CD1c-positive myeloid dendritic cell (primary cell): Measurements from ENCODE around the gene NAALADL2.
"Not testable (repeated sequence)": the region's sequence is repeated elsewhere in the genome, so short reads cannot be mapped to it uniquely, and the experiment has no call there.

Experiments
- DNase-seq: peaks from one replicate; pipeline ENCODE4 v3.0.0-alpha.2; 2016; ENCODE audit errors: extremely low spot score

The NAALADL2 gene

GRCh38 chr3:175129571-175129970 is 270.4 kb downstream of the NAALADL2 start:
- DNase-seq: no peak

- not testable (repeated sequence) for DNase-seq
Observed at GRCh38 chr3:175131866-175132265, 272.7 kb downstream of the NAALADL2 start.

- not testable (repeated sequence) for DNase-seq
Observed at GRCh38 chr3:175132706-175133105, 273.6 kb downstream of the NAALADL2 start.

- DNase-seq: no peak
Observed at GRCh38 chr3:175144368-175144767, 285.2 kb downstream of the NAALADL2 start.

- no peak for DNase-seq
Observed at GRCh38 chr3:175146258-175146657, 287.1 kb downstream of the NAALADL2 start.

- no peak for DNase-seq
Observed at GRCh38 chr3:175149675-175150074, 290.5 kb downstream of the NAALADL2 start.

- no peak for DNase-seq
Observed at GRCh38 chr3:175150812-175151401, 291.8 kb downstream of the NAALADL2 start.

GRCh38 chr3:175153595-175153994 is 294.5 kb downstream of the NAALADL2 start:
- no peak for DNase-seq

- no peak for DNase-seq
Observed at GRCh38 chr3:175155172-175155571, 296.0 kb downstream of the NAALADL2 start.

GRCh38 chr3:175159202-175159601 is 300.1 kb downstream of the NAALADL2 start:
- no peak for DNase-seq

GRCh38 chr3:175161291-175161690 is 302.2 kb downstream of the NAALADL2 start:
- DNase-seq: no peak

- no peak for DNase-seq
Observed at GRCh38 chr3:175163686-175164085, 304.6 kb downstream of the NAALADL2 start.

GRCh38 chr3:175173117-175173516 is 314.0 kb downstream of the NAALADL2 start:
- DNase-seq: not testable (repeated sequence)

GRCh38 chr3:175176556-175176955 is 317.4 kb downstream of the NAALADL2 start:
- DNase-seq: no peak

GRCh38 chr3:175179055-175179454 is 319.9 kb downstream of the NAALADL2 start:
- DNase-seq: no peak

GRCh38 chr3:175184392-175184791 is 325.3 kb downstream of the NAALADL2 start:
- DNase-seq: no peak

GRCh38 chr3:175185903-175186302 is 326.8 kb downstream of the NAALADL2 start:
- no peak for DNase-seq

- no peak for DNase-seq
Observed at GRCh38 chr3:175186511-175186910, 327.4 kb downstream of the NAALADL2 start.

GRCh38 chr3:175187586-175187985 is 328.5 kb downstream of the NAALADL2 start:
- DNase-seq: no peak

- DNase-seq: no peak
Observed at GRCh38 chr3:175192536-175192935, 333.4 kb downstream of the NAALADL2 start.

- no peak for DNase-seq
Observed at GRCh38 chr3:175193815-175194518, 334.8 kb downstream of the NAALADL2 start.

- DNase-seq: no peak
Observed at GRCh38 chr3:175198991-175199783, 340.1 kb downstream of the NAALADL2 start.

GRCh38 chr3:175199961-175200360 is 340.8 kb downstream of the NAALADL2 start:
- DNase-seq: no peak
